Measurements from ENCODE around the gene NAALADL2. TPM values are rescaled to one million over a fixed set of nuclear protein-coding genes. Genes with fewer than 3 reads are reported as not detected.

Gene NAALADL2
- total and polyA plus RNA-seq, 2 of the 13 experiments (the other 11 are each of a cell fraction or from before 2014, with no cell fraction given), result 0.08 TPM; not detected in 1

DNA sequence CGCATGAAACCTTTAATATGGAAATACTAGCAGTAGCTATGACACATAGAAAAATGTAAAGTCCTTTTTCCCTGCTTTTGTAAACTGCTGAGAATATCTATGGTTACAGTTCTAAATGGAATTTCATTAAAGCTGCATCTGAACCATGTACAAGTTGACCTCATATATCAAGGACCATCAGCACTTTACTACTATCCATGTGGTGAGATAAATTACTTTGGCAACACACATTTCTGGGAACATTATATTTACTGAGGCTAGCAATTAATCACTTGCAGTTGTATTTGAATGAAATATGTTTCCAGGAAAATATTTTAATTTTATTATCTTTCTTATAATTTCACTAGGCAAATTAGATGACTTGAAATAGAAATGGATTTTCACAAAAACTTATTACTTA is 545.5 kb downstream of the NAALADL2 start:
- no peaks in the 10 kb centered on the region for H4K20me1 ChIP-seq (ENCODE audit: insufficient read depth, low read length)
- 74% methylated on average over 1 of the region's 1 CpG for WGBS (ENCODE audit: low lambda C conversion rate)
- no peak overlapping the region for H3K4me3 ChIP-seq (replicated peaks in 1 of 3; ENCODE audit: insufficient read depth in 1 of 3, low read depth in 2 of 3, low read length in 3 of 3)
- intact Hi-C loops (cut with micrococcal nuclease; ENCODE audit: unreplicated experiment), result no loop called here
- no peaks in the 10 kb centered on the region for H3K9me3 ChIP-seq (ENCODE audit: low read length)
- no peaks in the 10 kb centered on the region for H3K4me1 ChIP-seq (ENCODE audit: insufficient read depth, low read length)
- H3K27ac ChIP-seq (ENCODE audit: extremely low read length, insufficient read depth, low read length), result no peak overlapping the region
- ATAC-seq (no peak), FAIRE-seq (no peak), DNase-seq (ENCODE audit: low spot score) (no peak)
- H3K9ac ChIP-seq (ENCODE audit: insufficient read depth, low read depth, low read length), result no peak overlapping the region
- no TSS peak for BruUV-seq (replicated peaks)
- H3K4me2 ChIP-seq (ENCODE audit: low read depth, low read length), result no peak overlapping the region
- no peaks in the 10 kb centered on the region for H3K27me3 ChIP-seq (ENCODE audit: control insufficient read depth in 1 of 2, insufficient read depth in 2 of 2, low read length in 2 of 2)
- H3K36me3 ChIP-seq (replicated peaks in 1 of 2; ENCODE audit: control insufficient read depth in 1 of 2, insufficient read depth in 2 of 2, low read length in 2 of 2), result no peaks in the 10 kb centered on the region
- no peaks in the 10 kb centered on the region for H3K79me2 ChIP-seq (ENCODE audit: insufficient read depth, low read length)
- ChIA-PET POLR2A (no interaction called here), CTCF (ENCODE audit: low intra/inter-chr PET ratio, low total read pairs) (no interaction called here)
- in situ Hi-C loops (cut with HindIII; ENCODE audit: extremely low pct_ligation_motif_present, low pct_unique_long_range_greater_than_20kb), result no loop called here
- H2AFZ ChIP-seq (ENCODE audit: low read length), result no peak overlapping the region
- TF ChIP-seq, protein P1, sequence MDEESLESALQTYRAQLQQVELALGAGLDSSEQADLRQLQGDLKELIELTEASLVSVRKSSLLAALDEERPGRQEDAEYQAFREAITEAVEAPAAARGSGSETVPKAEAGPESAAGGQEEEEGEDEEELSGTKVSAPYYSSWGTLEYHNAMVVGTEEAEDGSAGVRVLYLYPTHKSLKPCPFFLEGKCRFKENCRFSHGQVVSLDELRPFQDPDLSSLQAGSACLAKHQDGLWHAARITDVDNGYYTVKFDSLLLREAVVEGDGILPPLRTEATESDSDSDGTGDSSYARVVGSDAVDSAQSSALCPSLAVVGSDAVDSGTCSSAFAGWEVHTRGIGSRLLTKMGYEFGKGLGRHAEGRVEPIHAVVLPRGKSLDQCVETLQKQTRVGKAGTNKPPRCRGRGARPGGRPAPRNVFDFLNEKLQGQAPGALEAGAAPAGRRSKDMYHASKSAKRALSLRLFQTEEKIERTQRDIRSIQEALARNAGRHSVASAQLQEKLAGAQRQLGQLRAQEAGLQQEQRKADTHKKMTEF (CRISPR knock-in tag; IDR thresholded peaks at IDR 0.05), result no peak
- TF ChIP-seq POGZ (CRISPR knock-in tag; IDR thresholded peaks at IDR 0.05) (no peak), TARDBP (CRISPR knock-in tag; IDR thresholded peaks at IDR 0.05) (no peak), ZNF317 (CRISPR knock-in tag; IDR thresholded peaks at IDR 0.05) (no peak), ZNF546 (CRISPR knock-in tag; conservative IDR thresholded peaks at IDR 0.05) (no peak), CCAR2 (optimal IDR thresholded peaks at IDR 0.05; ENCODE audit: low read depth, low read length) (no peak)
- TF ChIP-seq, protein P2, sequence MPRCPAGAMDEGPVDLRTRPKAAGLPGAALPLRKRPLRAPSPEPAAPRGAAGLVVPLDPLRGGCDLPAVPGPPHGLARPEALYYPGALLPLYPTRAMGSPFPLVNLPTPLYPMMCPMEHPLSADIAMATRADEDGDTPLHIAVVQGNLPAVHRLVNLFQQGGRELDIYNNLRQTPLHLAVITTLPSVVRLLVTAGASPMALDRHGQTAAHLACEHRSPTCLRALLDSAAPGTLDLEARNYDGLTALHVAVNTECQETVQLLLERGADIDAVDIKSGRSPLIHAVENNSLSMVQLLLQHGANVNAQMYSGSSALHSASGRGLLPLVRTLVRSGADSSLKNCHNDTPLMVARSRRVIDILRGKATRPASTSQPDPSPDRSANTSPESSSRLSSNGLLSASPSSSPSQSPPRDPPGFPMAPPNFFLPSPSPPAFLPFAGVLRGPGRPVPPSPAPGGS (CRISPR knock-in tag; IDR thresholded peaks at IDR 0.05), result no peak
- TF ChIP-seq, protein P3, sequence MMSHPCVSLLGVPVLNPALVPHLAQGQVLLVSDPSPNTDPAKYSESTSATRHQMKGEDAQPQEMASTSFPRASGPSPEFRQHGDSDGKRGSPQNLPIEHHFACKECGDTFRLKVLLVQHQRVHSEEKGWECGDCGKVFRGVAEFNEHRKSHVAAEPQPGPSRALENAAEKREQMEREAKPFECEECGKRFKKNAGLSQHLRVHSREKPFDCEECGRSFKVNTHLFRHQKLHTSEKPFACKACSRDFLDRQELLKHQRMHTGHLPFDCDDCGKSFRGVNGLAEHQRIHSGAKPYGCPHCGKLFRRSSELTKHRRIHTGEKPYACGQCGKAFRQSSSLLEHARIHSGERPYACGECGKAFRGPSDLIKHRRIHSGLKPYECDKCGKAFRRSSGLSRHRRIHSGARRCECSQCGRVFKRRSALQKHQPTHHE (CRISPR knock-in tag; IDR thresholded peaks at IDR 0.05; ENCODE audit: borderline replicate concordance), result no peak
- TF ChIP-seq, protein P4, sequence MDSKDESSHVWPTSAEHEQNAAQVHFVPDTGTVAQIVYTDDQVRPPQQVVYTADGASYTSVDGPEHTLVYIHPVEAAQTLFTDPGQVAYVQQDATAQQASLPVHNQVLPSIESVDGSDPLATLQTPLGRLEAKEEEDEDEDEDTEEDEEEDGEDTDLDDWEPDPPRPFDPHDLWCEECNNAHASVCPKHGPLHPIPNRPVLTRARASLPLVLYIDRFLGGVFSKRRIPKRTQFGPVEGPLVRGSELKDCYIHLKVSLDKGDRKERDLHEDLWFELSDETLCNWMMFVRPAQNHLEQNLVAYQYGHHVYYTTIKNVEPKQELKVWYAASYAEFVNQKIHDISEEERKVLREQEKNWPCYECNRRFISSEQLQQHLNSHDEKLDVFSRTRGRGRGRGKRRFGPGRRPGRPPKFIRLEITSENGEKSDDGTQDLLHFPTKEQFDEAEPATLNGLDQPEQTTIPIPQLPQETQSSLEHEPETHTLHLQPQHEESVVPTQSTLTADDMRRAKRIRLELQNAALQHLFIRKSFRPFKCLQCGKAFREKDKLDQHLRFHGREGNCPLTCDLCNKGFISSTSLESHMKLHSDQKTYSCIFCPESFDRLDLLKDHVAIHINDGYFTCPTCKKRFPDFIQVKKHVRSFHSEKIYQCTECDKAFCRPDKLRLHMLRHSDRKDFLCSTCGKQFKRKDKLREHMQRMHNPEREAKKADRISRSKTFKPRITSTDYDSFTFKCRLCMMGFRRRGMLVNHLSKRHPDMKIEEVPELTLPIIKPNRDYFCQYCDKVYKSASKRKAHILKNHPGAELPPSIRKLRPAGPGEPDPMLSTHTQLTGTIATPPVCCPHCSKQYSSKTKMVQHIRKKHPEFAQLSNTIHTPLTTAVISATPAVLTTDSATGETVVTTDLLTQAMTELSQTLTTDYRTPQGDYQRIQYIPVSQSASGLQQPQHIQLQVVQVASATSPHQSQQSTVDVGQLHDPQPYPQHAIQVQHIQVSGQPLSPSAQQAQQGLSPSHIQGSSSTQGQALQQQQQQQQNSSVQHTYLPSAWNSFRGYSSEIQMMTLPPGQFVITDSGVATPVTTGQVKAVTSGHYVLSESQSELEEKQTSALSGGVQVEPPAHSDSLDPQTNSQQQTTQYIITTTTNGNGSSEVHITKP (CRISPR knock-in tag; IDR thresholded peaks at IDR 0.05; ENCODE audit: low read depth), result no peak
